ENCODE data around the gene SELL.

The SELL gene

DNA sequence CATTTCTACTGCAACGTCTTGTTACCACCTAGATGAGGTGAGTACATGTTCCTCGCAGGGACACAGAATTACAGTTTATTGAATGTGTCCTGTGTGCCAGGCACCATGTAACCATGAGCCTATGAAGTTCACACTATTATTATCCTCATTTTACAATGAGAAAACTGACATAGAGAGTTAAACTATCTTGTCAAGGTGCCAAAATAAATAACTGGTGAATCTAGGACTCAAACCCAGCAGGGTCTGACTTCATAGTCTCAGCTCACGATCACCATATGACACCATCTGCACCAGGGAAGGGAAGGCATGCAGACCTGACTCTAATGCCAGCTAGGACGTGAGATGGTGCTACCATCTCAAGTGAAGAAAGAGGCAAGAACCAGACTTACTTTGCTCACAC lies 20.0 kb upstream of the SELL start:
- TF ChIP-seq FOXP2 (optimal IDR thresholded peaks at IDR 0.05; ENCODE audit: borderline replicate concordance, extremely low read depth, extremely low read length, insufficient read depth), result no peak
- no peak for TF ChIP-seq POLR2AphosphoS5 (IDR thresholded peaks at IDR 0.05; ENCODE audit: low read depth, low read length)
- TF ChIP-seq, protein P1, sequence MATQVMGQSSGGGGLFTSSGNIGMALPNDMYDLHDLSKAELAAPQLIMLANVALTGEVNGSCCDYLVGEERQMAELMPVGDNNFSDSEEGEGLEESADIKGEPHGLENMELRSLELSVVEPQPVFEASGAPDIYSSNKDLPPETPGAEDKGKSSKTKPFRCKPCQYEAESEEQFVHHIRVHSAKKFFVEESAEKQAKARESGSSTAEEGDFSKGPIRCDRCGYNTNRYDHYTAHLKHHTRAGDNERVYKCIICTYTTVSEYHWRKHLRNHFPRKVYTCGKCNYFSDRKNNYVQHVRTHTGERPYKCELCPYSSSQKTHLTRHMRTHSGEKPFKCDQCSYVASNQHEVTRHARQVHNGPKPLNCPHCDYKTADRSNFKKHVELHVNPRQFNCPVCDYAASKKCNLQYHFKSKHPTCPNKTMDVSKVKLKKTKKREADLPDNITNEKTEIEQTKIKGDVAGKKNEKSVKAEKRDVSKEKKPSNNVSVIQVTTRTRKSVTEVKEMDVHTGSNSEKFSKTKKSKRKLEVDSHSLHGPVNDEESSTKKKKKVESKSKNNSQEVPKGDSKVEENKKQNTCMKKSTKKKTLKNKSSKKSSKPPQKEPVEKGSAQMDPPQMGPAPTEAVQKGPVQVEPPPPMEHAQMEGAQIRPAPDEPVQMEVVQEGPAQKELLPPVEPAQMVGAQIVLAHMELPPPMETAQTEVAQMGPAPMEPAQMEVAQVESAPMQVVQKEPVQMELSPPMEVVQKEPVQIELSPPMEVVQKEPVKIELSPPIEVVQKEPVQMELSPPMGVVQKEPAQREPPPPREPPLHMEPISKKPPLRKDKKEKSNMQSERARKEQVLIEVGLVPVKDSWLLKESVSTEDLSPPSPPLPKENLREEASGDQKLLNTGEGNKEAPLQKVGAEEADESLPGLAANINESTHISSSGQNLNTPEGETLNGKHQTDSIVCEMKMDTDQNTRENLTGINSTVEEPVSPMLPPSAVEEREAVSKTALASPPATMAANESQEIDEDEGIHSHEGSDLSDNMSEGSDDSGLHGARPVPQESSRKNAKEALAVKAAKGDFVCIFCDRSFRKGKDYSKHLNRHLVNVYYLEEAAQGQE (IDR thresholded peaks at IDR 0.05; ENCODE audit: insufficient read depth in 1 of 2, low read depth in 2 of 2, low read length in 2 of 2), result no peak
- TF ChIP-seq SIN3A (IDR thresholded peaks at IDR 0.05; ENCODE audit: borderline replicate concordance, insufficient read depth, low read length), result no peak
- no peak for TF ChIP-seq TAF1 (IDR thresholded peaks at IDR 0.05; ENCODE audit: borderline replicate concordance, insufficient read depth, low read length)

DNA sequence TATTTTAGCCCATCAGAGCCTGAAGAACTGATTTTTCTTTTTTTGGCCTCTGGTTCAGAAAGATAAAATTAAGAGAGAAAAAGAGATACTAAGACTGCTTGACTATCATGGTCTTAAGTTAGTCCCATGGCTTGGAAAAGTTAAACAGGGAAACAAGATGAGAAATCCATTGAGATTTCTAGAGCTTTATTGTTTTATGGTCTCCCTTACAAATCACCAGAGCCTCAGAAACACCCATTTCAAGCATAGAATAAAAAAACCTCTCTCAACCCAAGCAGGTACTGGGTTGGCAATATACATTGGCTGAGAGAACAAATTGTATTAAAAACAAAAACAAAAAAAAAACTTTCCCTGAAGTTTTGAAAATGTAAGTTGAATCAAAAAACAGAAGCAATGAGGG lies 18.6 kb upstream of the SELL start:
- TF ChIP-seq, protein P1 (IDR thresholded peaks at IDR 0.05; ENCODE audit: insufficient read depth in 1 of 2, low read depth in 2 of 2, low read length in 2 of 2), result no peak
- TF ChIP-seq POLR2AphosphoS5 (IDR thresholded peaks at IDR 0.05; ENCODE audit: low read depth, low read length) (no peak), FOXP2 (optimal IDR thresholded peaks at IDR 0.05; ENCODE audit: borderline replicate concordance, extremely low read depth, extremely low read length, insufficient read depth) (no peak), TAF1 (IDR thresholded peaks at IDR 0.05; ENCODE audit: borderline replicate concordance, insufficient read depth, low read length) (no peak)

DNA sequence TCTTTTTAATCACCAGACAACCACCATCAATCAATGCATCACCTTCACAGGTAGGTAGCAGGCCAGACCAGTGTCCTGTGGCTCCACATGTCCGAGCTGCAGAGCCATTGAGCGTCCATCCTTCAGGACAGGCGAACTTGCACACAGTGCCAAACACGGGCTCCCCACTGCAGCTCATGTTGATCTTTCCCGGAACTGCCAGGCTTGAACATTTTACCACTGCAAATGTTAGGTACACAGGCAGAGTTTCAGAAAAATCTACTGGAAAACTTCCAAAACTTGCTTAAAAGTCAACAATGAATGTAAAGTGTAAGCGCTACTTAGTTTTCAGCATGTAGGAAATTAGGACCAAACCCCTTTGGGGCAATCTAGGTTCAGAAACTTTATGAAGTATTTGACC lies 15.9 kb upstream of the SELL start:
- TF ChIP-seq SIN3A (IDR thresholded peaks at IDR 0.05; ENCODE audit: borderline replicate concordance, insufficient read depth, low read length) (no peak), TAF1 (IDR thresholded peaks at IDR 0.05; ENCODE audit: borderline replicate concordance, insufficient read depth, low read length) (no peak), FOXP2 (optimal IDR thresholded peaks at IDR 0.05; ENCODE audit: borderline replicate concordance, extremely low read depth, extremely low read length, insufficient read depth) (no peak), POLR2AphosphoS5 (IDR thresholded peaks at IDR 0.05; ENCODE audit: low read depth, low read length) (no peak)
- TF ChIP-seq, protein P1 (IDR thresholded peaks at IDR 0.05; ENCODE audit: insufficient read depth in 1 of 2, low read depth in 2 of 2, low read length in 2 of 2), result no peak

DNA sequence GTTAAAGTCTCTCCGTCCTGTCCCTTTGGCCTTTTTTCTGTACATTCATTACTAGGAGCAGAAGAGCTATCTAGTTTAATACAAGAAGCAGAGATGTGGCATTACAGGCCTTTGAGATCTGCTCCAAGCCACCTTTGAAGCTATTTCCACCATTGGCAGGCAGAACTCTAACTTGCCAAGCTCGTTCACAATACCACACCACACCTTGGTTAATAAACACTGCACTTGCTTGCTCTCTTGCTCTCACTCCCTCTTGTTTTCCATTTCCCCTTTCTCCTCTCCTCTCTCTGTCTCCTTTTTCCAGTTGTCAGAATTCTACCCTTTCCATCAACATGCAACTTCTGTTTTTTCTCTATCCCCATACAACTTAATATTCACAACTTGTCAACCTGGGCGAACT lies 15.4 kb upstream of the SELL start:
- TF ChIP-seq SIN3A (IDR thresholded peaks at IDR 0.05; ENCODE audit: borderline replicate concordance, insufficient read depth, low read length) (no peak), FOXP2 (optimal IDR thresholded peaks at IDR 0.05; ENCODE audit: borderline replicate concordance, extremely low read depth, extremely low read length, insufficient read depth) (no peak), TAF1 (IDR thresholded peaks at IDR 0.05; ENCODE audit: borderline replicate concordance, insufficient read depth, low read length) (no peak), POLR2AphosphoS5 (IDR thresholded peaks at IDR 0.05; ENCODE audit: low read depth, low read length) (no peak)
- TF ChIP-seq, protein P1 (IDR thresholded peaks at IDR 0.05; ENCODE audit: insufficient read depth in 1 of 2, low read depth in 2 of 2, low read length in 2 of 2), result no peak

DNA sequence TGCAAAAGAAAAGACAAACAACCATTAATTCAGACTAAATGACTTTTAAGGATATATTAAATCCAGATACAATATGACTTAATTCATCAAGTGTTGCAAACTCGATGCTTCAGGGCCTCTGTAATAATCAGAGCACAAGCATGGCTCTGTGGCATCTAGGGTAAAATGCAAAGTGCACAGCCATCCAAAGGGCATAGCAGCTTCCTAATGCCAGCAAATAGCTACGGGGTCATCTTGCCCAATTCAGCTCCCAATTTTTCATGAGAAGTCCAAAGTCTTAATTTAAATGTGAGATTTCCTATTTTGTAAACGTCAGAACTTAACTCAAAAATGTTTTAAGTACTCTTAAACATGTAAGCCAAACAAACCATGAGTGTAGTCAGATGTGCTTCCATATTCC lies 14.5 kb upstream of the SELL start:
- TF ChIP-seq, protein P1 (IDR thresholded peaks at IDR 0.05; ENCODE audit: insufficient read depth in 1 of 2, low read depth in 2 of 2, low read length in 2 of 2), result no peak
- TF ChIP-seq TAF1 (IDR thresholded peaks at IDR 0.05; ENCODE audit: borderline replicate concordance, insufficient read depth, low read length), result no peak
- TF ChIP-seq SIN3A (IDR thresholded peaks at IDR 0.05; ENCODE audit: borderline replicate concordance, insufficient read depth, low read length), result no peak
- TF ChIP-seq FOXP2 (optimal IDR thresholded peaks at IDR 0.05; ENCODE audit: borderline replicate concordance, extremely low read depth, extremely low read length, insufficient read depth), result no peak
- no peak for TF ChIP-seq POLR2AphosphoS5 (IDR thresholded peaks at IDR 0.05; ENCODE audit: low read depth, low read length)
